GM21515 (cell line): Measurements from ENCODE around the gene CCNI2.

Experiments used
- ATAC-seq: cut with Tn5 transposase; IDR thresholded peaks from one replicate; pipeline ENCODE4 v1.9.1; 2021; ENCODE audit not compliant: unreplicated experiment

The CCNI2 gene, protein sequence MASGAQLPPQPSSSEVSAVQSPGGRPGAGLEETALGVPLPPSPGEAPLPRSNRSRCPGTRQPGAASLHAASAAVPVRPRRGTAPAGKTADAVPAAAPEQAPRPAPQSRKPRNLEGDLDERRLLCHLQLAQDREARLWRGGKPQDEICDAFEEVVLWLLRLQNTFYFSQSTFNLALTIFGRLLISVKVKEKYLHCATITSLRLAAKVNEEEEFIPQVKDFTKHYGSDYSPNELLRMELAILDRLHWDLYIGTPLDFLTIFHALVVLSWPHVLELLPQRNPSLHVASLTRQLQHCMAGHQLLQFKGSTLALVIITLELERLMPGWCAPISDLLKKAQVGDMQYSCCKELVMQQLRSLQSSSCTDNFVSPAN

DNA sequence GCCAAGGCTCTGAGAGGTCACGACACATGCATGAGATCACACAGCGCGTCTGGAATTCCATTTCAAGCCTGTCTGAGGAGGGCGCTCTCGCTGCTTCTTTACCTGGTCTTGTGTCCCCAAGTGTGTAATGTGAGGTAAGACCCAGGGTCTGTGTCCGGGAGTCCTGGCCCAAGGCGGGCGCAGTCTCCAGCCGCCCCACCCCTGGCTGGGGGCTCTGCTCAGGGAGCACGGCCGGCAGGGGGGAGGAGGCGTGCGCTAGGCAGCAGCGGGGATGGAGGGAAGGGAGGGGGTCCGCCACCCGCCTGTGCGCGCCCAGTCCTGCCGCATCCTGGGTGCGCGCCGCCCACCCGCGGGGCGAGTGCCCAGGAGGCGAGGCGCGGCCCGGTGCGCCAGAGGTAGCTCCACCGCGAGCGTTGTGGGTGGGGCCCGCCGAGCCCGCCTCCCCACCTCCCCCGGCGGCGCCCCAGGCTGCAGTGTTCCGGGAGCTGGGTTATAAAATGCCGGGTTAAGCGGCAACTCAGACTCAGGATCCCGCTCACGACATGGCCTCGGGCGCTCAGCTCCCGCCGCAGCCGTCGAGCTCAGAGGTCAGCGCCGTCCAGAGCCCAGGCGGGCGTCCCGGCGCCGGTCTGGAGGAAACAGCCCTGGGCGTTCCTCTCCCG lies at the start of gene CCNI2:
TSS of gene CCNI2 (plus strand) at position 473 of the 662 bp plus-strand sequence. CDS start at position 543, 70 bp downstream.
- ATAC-seq: peak; percentile 44

DNA sequence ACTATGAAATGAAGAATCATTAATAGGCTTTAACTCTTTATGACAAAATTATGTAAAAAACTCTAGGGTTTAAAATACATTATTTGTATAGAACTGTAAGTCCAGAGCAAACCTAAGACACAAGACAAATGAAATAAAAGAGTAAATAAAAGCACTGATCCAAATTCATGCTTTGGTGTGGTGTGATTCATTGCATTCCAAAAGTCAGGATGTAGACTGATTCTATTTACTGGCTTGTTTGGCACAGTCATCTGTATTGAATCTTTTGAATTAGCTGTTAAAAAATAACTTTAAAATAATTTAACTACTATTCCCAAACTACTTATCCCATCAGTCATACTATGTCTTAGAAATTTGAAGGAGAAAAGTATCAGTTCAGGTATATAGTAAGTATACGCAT lies 42.4 kb upstream of the CCNI2 start:
- no peak for ATAC-seq

DNA sequence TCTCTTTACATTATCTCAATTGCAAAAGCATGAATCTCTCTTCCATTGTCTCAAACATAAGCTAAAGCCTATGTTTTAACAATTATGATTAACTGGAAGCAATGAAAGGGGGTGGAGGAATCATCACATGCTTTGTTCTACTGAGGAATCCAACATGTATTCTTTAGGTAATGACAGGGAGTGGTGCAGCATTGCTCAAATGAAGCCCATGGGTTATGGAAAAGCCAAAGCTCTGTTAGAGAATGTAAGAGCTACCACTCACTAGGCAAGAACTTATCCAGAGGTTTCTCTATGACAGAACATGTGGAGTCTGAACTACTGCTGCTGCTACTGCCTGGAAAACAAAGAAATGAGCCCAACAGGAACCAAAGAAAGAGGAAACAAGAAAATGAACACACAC lies 38.6 kb upstream of the CCNI2 start:
- no peak for ATAC-seq

DNA sequence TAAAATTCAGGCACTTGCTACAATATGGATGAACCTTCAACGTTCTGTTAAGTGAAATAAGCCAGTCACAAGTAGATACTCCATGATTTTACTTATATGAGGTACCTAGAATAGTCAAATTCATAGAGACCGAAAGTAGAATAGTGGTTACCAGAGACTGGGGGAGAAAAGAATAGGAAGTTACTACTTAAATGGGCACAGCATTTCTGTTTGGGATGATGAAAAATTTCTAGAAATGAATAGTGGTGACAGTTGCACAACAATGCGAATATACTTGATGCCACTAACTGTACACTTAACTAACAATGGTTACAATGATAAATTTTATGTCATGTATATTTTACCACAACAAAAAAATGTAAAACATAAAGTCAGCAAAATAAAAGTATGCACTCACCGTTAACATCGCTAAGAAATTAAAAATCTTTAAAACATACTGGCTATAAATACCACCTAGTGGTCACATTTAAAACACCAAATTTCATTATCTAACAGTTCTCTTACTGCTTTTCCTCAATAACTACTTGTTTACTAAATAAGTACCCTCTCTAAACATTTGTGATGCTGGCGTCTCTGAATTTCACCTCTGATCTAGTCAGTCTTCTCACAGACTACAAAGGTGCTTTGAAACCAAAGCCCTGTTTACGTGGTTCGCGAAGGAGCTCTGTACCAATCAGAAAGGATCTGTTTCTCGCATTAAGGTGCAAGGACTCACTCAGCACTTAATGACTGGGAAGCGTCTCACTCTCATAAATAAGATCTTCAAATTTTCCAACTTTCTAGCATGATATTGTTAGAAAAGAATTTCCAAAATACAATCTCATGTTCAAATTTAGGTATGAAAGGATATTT lies 32.5 kb upstream of the CCNI2 start:
- no peak for ATAC-seq

DNA sequence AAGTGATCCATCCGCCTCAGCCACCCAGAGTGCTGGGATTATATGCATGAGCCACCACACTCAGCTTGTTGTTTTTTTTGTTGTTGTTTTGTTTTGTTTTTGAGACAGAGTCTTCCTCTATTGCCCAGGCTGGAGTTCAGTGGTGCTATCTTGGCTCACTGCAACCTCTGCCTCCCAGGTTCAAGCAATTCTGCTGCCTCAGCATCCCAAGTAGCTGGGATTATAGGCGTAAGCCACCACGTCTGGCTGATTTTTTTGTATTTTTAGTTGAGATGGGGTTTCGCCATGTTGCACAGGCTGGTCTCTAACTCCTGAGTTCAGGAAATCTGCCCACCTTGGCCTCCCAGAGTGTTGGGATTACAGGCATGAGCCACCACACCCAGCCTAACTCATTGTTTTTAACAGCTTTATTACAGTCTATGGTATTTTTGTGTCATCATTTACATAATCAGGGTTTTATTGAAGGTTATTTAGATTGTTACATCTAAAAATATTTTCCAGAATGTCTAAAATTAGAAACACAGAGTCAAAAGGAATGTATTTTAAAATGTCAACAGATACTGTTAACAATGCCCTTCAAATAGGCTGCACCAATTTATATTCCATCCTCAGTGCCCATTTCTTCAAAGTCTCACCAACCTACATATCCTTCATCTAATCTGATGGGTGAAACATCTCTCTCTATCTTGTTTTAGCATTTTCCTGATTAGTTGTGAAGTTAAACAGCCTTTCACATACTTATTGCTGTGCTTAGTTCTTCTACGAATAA lies 28.5 kb upstream of the CCNI2 start:
- no peak for ATAC-seq

DNA sequence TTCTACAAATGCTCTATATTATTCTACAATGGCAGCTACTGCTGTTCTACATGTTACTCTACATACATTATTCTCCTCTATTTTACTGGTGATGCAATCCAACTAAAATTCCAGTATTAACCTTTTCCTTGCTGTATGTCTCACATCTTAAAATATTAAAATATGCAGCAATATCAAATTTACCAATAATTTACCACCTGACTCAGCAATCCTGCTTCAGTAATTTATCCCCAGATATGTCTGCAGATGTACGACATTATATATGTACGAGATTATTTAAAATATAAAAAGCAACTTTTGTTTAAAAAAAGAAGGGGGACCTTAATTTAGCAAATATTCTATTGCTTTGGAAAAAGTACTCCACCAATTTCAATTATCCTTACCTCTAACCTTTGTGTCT lies 21.5 kb upstream of the CCNI2 start:
- ATAC-seq: no peak

DNA sequence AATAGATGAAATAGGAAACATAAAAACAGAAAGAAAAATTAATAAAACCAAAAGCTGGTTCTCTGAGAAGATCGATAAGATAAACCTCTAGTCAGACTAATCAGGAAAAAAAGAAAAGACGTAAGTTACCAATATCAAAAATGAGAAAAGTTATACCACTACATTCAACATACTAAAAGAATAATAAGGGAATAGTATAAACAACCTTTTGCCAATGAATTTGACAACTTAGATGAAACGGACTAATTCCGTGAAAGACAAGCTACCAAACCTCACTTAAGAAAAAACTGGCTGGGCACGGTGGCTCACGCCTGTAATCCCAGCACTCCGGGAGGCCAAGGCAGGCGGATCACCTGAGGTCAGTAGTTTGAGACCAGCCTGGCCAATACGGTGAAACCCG lies 17.3 kb upstream of the CCNI2 start:
- ATAC-seq: no peak

DNA sequence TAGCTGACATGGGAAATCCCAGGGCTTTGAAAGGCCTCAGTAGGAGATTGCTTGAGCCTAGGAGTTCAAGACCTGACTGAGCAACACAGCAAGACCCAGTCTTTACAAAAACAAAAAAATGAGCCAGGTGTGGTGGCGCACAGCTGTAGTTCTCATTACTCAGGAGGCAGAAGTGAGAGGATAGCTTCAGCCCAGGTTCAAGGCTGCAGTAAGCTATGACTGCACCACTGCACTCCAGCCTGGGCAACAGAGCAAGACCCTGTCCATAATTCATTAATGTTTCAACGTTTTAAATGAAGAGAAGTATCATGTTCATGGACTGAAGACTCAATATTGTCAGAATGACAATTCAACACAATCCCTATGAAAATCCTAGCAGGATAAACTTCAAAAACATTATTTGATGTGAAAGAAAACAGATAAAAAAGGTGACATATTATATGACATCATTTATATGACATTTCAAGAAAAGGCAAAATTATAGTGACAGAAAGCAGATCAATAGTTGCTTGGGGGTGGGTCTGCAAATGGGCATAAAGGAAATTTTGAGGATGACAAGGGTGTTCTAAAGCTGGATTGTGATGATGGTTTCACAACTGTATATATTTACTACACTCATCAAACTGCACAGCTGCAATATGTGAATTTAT lies 13.6 kb upstream of the CCNI2 start:
- no peak for ATAC-seq

DNA sequence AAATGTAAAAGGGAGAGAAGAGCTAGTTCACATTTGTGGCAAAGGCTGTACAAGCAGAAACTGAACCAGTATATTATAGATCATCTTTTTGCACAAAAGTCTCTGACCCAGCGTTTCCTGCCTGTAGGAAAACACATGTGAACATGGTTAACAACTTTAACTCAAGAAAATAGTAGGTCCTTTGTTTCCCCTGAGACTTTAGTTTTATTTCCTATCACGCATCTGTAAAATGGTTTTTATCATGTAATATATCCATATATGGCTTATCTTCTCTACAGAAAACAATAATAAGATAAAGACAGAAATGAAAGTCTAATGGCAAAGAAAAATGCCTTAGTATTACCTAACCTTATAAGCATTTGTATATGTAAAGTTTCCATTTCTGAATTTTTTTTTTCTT lies 12.5 kb upstream of the CCNI2 start:
- no peak for ATAC-seq

DNA sequence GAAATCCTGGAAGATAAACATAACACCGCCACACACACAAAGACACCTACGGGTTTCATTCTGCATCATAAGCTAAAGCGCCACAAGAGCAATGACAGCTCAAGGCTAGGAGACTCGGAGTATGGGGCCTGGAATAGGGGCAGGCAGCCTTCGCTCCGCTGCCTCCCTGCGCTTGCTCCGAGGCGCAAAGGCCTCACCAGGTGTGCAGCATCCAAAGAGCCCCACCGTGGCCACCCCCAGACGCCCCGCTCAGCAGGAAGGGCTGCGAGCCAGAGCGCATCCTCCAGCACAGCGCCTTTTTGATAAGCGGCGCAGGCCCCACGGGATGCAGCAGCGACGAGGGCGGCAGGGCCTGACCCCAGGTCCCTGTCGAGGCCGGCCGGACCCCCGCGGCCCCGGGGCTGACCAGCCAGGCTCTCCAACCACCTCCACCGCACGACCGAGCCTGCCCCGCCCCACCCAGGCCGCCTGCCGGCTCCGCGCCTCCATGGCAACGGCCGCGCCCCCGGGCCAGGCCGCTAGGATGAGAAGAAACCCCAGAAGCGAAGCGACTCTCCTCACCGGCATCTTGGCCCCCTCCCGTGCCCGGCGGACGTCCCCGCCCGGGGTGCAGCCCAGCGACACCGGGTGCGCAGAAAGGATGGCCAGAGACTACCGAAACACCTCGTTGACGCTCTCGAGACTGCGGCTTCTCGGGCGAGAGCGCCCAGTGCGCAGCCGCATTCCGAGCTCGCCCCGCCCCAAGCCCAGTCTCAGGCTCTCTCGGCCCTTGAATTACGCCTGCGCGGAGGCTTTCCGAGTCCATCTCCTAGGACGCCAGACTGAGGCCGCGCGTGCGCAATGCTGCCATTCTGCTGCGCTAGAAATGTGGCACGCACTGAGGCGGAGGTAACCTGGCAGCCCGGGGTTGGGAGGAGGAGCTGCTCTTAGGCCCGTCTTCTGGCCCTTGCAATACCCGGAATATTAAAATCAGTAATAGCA lies 10.1 kb upstream of the CCNI2 start, which contains the start of gene KIF3A:
TSS of gene KIF3A (minus strand) at position 694 of the 981 bp plus-strand sequence. CDS start at position 567, 127 bp downstream.
- ATAC-seq: peak; percentile 90

DNA sequence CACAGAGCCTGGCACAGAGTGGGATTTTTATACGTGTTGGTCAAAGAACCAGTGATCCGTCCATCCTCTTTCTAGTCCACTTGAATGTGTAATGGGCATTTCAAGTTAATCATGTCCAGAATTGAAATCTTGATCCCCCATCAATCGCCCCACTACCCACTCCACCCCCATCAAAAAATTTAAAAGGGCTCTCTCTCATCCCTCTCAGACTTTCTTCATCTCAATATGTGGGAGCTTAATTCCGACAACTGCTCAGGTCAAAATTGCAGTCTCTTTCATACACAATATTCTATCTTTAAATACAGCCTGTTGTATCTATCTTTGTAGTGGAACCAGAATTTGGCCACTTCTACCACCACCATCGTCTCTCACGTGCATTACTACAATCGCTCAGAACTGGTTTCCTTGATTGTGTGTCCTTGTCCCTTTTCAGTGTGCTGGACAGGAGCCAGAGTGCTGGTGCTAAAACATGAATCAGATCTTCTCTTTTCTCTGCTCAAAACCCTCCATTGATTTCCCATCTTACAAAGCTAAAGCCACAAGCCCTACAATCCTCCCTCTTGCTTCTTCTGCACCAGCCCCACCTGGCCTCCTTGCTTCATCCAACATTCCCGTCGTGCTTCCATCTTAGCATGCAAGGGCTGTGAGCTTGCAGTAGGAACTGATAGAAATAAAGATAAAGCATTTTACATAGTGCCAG lies 9.1 kb upstream of the CCNI2 start:
- ATAC-seq: no peak

DNA sequence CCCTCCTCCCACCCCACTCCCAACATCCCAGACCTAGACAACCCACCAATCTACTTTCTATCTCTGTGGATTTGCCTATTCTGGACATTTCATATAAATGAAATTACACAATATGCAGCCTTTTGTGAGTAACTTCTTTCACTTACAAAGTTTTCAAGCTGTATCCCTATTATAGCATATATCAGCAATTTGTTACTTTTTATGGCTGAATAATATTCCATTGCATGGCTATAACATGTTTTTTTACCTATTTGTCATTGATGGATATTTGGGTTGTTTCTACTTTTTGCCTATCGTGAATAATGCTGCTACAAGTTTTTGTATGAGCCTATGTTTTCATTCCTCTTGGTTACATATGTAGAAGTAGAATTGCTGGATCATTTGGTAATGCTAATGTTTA lies 8.0 kb upstream of the CCNI2 start:
- ATAC-seq: no peak

DNA sequence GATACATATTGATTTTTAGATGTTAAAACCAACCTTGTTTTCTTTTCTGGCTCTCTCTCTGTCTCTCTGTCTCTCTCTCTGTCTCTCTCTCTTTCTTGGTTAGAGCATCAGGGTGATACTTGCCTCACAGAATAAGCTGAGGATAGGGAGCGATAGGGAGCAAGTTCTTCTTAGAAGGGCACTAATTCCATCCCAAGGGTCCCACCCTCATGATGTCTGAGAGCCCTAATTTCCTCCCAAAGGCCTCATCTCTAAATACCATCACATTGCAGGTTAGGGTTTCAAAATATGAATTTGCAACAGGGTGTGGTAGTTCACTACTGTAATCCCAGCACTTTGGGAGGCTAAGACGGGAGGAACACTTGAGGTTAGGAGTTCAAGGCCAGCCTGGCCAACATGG lies 5.1 kb upstream of the CCNI2 start:
- ATAC-seq: no peak

DNA sequence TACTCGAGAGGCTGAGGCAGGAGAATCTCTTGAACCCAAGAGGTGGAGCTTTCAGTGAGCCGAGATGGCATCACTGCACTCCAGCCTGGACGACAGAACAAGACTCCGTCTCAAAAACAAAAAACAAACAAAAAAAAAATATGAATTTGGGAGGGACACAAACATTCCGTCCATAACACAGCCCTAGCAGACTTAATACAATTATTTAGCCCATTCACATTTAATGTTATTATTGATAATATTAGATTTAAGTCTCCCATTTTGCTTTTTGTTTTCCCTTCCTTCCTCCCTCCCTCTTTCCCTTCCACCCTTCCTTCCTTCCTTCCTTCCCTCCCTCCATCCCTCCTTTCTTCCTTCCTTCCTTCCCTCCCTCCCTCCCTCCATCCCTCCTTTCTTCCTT lies 4.6 kb upstream of the CCNI2 start:
- ATAC-seq: no peak

DNA sequence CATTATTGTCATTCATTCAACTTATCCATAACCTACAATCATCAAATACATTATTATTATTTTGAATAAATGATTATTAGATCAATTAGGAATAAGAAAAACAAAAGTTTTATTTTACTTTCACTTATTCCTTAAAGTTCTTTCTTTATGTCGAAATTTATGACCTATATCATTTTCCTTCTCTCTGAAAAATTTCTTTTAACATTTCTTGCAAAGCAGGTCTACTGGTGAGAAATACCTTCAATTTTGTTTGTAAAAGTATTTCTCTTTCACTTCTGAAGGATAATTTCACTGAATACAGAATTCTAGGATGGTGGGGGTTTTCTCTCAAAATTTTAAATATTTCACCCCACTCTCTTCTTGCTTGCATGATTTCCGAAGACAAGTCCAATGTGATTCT lies 2.6 kb upstream of the CCNI2 start:
- no peak for ATAC-seq

DNA sequence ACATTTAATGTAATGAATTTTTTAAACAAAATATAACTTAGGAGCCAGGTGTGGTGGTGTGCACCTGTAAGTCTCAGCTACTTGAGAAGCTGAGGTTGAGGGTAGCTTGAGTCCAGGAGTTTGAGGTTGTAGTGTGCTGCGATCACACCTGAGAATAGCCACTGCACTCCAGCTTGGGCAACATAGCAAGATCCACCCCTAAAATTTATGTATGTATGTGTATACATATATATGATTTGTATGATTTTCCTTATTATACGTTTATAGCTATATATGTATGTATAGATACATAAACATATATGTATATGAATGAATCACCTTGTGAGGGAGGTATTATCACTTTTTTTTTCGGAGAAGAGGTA lies 653 bp upstream of the CCNI2 start:
- no peak for ATAC-seq

DNA sequence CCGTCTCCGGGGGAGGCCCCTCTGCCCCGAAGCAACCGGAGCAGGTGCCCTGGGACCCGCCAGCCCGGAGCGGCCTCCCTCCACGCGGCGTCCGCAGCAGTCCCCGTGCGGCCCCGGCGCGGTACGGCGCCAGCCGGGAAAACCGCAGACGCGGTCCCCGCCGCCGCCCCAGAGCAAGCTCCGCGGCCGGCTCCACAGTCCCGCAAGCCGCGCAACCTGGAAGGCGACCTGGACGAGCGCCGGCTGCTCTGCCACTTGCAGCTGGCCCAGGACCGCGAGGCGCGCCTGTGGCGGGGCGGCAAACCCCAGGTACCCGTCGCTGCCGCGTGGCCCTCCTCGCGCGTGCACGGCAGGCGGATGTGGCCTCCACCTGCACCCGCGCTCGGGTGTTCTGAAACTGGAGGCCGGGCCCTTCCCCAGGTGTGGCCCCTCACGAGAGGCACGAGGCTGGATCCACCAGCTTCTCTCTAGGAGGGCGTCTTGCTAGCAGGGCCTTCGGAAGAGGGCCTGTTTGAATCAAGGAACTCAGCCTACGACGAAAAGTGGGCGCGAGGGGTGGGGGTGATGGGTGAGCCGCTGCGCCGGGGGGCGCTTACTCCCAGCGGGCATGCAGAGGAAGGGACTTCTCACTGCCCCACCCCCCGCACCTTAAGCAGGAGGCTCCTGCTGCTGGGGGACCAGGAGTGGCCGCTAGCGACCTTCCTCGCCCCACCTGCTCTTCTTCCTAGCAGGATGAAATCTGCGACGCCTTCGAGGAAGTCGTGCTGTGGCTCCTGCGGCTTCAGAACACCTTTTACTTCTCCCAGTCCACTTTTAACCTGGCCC lies 602 bp downstream of the CCNI2 start:
- peak; percentile 23 for ATAC-seq

DNA sequence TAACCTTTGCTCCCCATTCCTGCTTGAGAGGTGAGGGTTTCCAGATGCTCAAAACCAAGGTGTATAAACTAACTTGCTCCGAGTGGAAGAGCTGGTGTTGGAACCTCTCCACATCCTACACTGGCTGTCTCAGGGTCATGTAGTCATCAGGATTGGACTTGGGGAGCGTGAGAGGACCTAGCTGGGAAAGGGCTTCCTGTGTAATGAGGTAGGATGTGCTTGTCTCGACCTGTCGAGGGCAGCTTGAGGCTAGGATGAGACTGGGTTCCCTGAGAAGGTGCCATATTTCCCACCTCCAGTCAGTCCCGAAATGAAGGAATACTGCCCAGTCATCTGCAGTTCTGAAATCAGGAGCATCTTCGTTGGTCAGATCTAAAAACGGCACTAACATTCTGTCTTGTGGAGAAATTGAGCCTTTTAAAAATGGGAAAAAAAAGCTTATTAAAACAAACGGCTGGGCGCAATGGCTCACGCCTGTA lies 1.3 kb downstream of the CCNI2 start:
- ATAC-seq: no peak
